ENCODE data around the gene SUCLG2.

The SUCLG2 gene

GRCh38 chr3:67515778-67516177, 138.6 kb downstream of the SUCLG2 start:
- H3K4me3 ChIP-seq (ENCODE audit: low read depth, low read length), result no peak overlapping the region
- no peak for TF ChIP-seq CTCF (IDR thresholded peaks at IDR 0.05; ENCODE audit: low read depth, low read length, missing control alignments)
- DNase-seq (ENCODE audit: low read depth), result no peak
- in situ Hi-C loops (cut with HindIII; ENCODE audit: low sequenced_read_pairs), result no loop called here

- no peak for DNase-seq (ENCODE audit: low read depth)
- no peak for TF ChIP-seq CTCF (IDR thresholded peaks at IDR 0.05; ENCODE audit: low read depth, low read length, missing control alignments)
- in situ Hi-C loops (cut with HindIII; ENCODE audit: low sequenced_read_pairs), result no loop called here
- no peak overlapping the region for H3K4me3 ChIP-seq (ENCODE audit: low read depth, low read length)
Observed at GRCh38 chr3:67509471-67510075, 144.8 kb downstream of the SUCLG2 start.

- no peak overlapping the region for H3K4me3 ChIP-seq (ENCODE audit: low read depth, low read length)
- in situ Hi-C loops (cut with HindIII; ENCODE audit: low sequenced_read_pairs), result no loop called here
- no peak for TF ChIP-seq CTCF (IDR thresholded peaks at IDR 0.05; ENCODE audit: low read depth, low read length, missing control alignments)
- DNase-seq (ENCODE audit: low read depth), result no peak
Observed at GRCh38 chr3:67507584-67507983, 146.8 kb downstream of the SUCLG2 start.

GRCh38 chr3:67500709-67501108, 153.7 kb downstream of the SUCLG2 start:
- in situ Hi-C loops (cut with HindIII; ENCODE audit: low sequenced_read_pairs), result no loop called here
- no peak overlapping the region for H3K4me3 ChIP-seq (ENCODE audit: low read depth, low read length)
- TF ChIP-seq CTCF (IDR thresholded peaks at IDR 0.05; ENCODE audit: low read depth, low read length, missing control alignments), result no peak
- DNase-seq (ENCODE audit: low read depth), result no peak

GRCh38 chr3:67497746-67498145, 156.7 kb downstream of the SUCLG2 start:
- no peak for DNase-seq (ENCODE audit: low read depth)
- no peak overlapping the region for H3K4me3 ChIP-seq (ENCODE audit: low read depth, low read length)
- TF ChIP-seq CTCF (IDR thresholded peaks at IDR 0.05; ENCODE audit: low read depth, low read length, missing control alignments), result no peak
- in situ Hi-C loops (cut with HindIII; ENCODE audit: low sequenced_read_pairs), result no loop called here

GRCh38 chr3:67495751-67496150, 158.7 kb downstream of the SUCLG2 start:
- no peak for DNase-seq (ENCODE audit: low read depth)
- TF ChIP-seq CTCF (IDR thresholded peaks at IDR 0.05; ENCODE audit: low read depth, low read length, missing control alignments), result no peak
- in situ Hi-C loops (cut with HindIII; ENCODE audit: low sequenced_read_pairs), result no loop called here
- no peak overlapping the region for H3K4me3 ChIP-seq (ENCODE audit: low read depth, low read length)
